Loucy (cell line): ENCODE measurements around the gene ASTN2.

Experiments used
- CTCF ChIP-seq: fragments of 200-600 bp; sonication (generic); conservative IDR thresholded peaks from 2 replicates; pipeline ENCODE4 v1.5.1; 2014; ENCODE audit warnings: mild to moderate bottlenecking, antibody characterized with exemption, low read length
- EZH2phosphoT487 ChIP-seq: fragments of 200-600 bp; IDR thresholded peaks from 2 replicates; pipeline ENCODE4 v1.6.1; 2018; ENCODE audit warnings: antibody characterized with exemption, mild to moderate bottlenecking, moderate library complexity, borderline replicate concordance

GRCh38 chr9:116483622-116484491 lies 931.0 kb downstream of the ASTN2 start:
- TF ChIP-seq EZH2phosphoT487: no peak
- no peak for TF ChIP-seq CTCF
